HTERT RPE-1 (cell line): Measurements from ENCODE around the gene SELENON.

Source experiments
- in situ Hi-C: fragments of 300-500 bp; cut with MboI; formaldehyde crosslinking; loops from 4 replicates; pipeline ENCODE4 v1.14.3; 2020; ENCODE audit warnings: low sequenced_read_pairs

The SELENON gene

DNA sequence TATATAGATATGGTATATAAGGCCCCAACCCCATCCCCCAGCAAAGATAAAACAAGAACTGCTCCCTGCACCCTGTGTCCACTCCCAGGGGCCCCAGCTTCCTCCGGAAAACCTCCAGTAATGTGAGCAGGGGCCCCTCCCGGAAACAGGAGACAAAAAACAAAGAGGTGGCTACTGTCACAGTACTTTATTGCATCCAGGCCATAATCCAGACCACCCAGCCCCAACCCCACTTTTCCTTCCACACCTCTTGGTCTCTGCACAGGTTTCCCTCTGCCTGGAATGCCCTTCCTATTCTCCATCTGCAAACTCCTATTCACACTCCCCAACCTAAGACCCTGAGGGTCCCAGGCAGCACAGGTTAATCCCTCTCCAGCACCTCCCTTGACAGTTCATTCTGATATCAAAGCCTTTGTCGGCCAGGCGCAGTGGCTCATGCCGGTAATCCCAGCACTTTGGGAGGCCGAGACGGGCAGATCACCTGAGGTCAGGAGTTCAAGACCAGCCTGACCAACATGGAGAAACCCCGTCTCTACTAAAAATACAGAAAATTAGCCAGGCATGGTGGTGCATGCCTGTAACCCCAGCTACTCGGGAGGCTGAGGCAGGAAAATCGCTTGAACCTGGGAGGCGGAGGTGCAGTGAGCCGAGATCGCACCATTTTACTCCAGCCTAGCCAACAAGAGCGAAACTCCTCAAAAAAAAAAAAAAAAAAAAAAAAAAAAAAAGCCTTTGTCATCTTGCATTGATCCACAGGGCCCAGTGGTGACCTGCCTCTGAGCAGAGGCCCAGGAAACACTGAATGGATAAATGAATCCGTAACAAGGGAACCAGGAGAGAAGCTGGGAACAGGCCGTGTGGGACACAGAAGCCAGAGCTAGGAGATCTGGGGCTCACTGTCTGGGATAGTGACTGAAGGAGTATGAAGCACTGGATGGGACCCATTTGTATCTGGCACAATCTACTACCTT is 61.6 kb downstream of the SELENON start:
- in situ Hi-C loops: no loop called here

DNA sequence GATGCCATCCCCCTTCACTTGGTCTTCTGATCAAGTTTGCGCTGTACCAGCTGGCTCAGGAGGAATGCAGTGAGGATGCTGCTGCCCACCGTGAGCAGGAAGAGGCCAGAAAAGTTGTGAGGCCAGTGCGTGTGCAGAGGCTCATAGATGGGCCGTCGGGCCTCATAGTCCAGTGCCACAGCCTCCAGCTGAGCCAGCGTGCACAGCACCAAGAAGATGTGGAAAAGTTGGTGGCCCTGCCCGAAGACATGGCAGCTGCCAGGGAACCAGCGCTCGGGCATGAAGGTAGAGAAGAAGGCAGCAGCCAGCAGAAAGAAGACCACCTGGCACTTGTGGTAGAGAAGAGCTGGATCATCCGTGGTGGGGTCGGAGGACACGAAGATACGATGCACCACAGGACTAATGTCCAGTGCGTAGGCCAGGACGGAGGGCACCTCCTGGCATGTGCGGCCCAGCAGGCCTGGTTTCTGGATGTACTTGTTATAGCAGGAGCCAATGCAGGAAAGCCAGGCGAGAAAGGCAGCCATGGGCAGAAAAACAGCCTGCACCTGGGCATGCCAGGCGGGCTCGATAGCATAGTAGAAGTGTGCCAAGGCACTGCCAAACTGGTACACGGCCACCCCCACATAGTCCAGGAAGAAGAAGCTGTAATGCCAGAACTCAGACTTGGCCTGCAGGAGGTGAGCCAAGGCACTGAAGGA is 62.9 kb downstream of the SELENON start:
- in situ Hi-C loops: no loop called here

DNA sequence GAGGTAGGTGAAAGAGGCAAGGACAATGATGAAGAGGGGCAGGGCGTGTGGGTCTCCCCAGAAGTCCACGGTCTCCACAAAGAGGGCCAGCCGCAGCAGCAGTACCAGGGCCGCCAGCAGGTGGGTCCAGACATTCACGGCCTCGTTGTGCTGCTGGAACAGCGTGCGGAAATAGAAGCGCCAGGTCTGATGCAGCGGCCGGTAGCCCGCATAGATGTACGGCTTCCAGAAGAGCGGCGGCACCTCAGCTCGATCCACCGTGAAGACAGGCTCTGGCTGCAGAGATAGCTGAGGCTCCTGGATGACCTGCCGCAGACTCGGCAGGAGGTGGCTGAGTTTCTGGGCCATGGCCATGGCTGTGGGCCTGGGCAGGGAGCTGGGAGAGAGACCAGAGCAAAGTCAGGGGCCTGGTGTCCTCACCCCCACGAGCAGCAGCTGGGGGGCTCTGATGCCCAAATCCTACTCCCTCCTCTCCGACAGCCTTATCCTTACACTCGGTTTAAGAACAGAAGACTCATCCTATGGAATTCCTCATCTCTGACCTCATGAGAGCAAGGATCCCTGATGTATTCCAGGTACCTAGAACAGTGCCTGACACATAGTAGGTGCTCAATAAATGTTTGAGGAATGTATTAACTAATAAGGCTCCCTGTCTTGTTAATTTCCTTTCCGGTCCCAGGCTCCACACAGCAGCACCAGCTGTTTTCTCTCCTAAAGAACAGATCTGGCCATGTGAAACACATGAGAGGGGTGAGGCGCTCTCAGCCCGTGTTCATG is 63.7 kb downstream of the SELENON start:
- in situ Hi-C loops: no loop called here

DNA sequence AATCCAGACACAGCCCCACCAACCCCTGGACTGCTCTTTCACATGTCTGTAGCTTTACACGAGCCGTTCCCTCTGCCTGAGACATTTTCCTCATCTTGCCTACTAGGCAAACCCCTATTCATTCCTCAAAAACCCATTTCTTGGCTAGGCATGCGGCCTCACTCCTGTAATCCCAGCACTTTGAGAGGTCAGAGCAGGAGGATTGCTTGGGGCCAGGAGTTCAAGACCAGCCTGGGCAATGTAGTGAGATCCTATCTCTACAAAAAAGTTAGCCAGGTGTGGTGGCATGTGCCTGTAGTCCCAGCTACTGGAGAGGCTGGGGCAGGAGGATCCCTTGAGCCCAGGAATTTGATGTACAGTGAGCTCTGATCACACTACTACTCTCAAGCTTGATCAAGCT is 64.4 kb downstream of the SELENON start:
- in situ Hi-C loops: no loop called here

DNA sequence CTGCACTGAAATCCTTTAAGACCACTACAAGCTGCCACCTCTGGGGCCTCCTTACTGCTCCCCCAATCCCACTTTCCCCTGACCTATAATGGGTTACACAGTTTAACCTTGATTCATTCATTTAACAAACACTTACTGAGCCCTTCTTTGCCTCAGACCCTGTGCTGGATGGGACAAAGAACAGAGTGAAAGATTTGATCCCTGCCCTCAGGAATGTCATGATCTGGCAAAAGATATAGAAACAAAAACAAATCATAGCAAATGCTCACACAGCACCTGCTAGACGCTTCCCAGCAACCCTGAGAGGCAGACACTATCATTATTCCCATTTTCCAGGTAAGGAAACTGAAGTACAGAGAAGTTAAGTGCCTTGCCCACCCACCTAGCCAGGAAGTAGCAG is 66.3 kb downstream of the SELENON start:
- in situ Hi-C loops: no loop called here

DNA sequence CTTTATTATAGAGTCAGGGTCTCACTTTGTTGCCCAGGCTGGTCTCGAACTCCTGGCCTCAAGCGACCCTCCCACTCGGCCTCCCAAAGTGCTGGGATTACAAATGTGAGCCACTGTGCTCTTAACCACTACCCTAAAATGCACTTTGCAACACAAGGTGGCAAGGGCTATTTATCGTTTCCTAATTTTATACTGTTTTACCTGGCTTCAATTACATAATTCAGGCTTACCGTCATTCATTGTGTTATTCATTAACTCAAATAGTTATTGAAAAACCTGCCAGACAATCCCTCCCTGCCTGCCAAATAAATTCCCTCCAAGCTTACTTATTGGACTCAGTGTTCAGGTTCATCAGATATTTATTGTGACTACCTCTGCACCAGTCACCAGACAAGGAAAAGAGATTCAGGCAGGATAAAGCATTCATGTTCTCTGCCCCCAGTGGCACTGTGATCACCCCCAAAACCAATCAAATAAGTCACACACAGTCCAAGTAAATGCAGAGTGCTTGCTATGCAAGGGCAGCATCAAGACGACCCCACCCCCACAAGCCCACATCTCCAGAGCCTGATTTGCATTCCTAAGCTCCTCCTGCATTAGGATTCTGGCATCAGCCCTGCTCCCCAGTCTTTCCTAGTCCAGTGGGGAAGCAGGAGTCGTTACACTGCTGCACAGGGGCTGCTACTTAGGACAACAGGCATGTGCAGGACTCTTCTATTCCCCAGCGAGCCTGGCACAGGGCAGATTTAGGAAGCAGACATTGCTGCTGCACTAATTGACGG is 67.4 kb downstream of the SELENON start:
- in situ Hi-C loops: no loop called here
